H1 (cell line): Measurements from ENCODE around the gene ASB4. TPM values are rescaled to one million over a fixed set of nuclear protein-coding genes. Genes with fewer than 3 reads are reported as not detected.

ENCODE experiments used
- CTCF ChIA-PET: fragments of 300-600 bp; sonication (Branson Sonifier 250); formaldehyde crosslinking; loops from one replicate; lab custom pipeline; 2021; ENCODE audit not compliant: partially characterized antibody; lab: Charles Lee
- POLR2A ChIA-PET: fragments of 300-600 bp; sonication (Branson Sonifier 250); formaldehyde crosslinking; loops from one replicate; lab custom pipeline; 2021; ENCODE audit warnings: inconsistent platforms; ENCODE audit not compliant: partially characterized antibody; lab: Charles Lee
- DNase-seq, 2 experiments: peaks; one replicate each; pipeline versions ENCODE4 v3.0.0 to v3.0.0-alpha.2; 2010 to 2022; ENCODE audit warnings: low spot score in 2 of 2, low read depth in 1 of 2, mixed read lengths in 1 of 2
- FAIRE-seq: peaks from 2 replicates; lab custom pipeline; 2011; peaks lifted over from hg19 to GRCh38; lab: Jason Lieb, UNC
- H2AFZ ChIP-seq: 2 replicates; pipeline ENCODE4 v1.8.1; 2012; ENCODE audit warnings: low read length, inconsistent platforms
- H2AK5ac ChIP-seq: 2 replicates; pipeline ENCODE4 v1.6.1; 2013; ENCODE audit warnings: low read depth, low read length
- H2BK120ac ChIP-seq: replicated peaks from 2 replicates; pipeline ENCODE3; 2013; ENCODE audit warnings: low read depth, low read length, inconsistent platforms
- H2BK12ac ChIP-seq: 2 replicates; pipeline ENCODE4 v1.6.1; 2013; ENCODE audit warnings: low read depth, low read length
- H2BK15ac ChIP-seq: 2 replicates; pipeline ENCODE4 v1.6.1; 2013; ENCODE audit warnings: low read length
- H2BK20ac ChIP-seq: 2 replicates; pipeline ENCODE4 v1.6.1; 2013; ENCODE audit warnings: low read length
- H2BK5ac ChIP-seq: 2 replicates; pipeline ENCODE4 v1.6.1; 2013; ENCODE audit warnings: low read depth, low read length
- H3K14ac ChIP-seq: 2 replicates; pipeline ENCODE4 v1.6.1; 2013; ENCODE audit warnings: inconsistent platforms; ENCODE audit not compliant: insufficient read length
- H3K18ac ChIP-seq: 2 replicates; pipeline ENCODE4 v1.6.1; 2013; ENCODE audit warnings: low read length; ENCODE audit errors: extremely low read depth
- H3K23ac ChIP-seq: 2 replicates; pipeline ENCODE4 v1.6.1; 2013; ENCODE audit warnings: inconsistent platforms; ENCODE audit not compliant: insufficient read length
- H3K23me2 ChIP-seq: 2 replicates; pipeline ENCODE4 v1.6.1; 2013; ENCODE audit warnings: low read depth, low read length
- H3K27ac ChIP-seq: 2 replicates; pipeline ENCODE4 v1.6.1; 2011; ENCODE audit warnings: low read depth, low read length, inconsistent platforms
- H3K27me3 ChIP-seq, 4 experiments: replicated peaks in 1 of 4; 1 replicate in 1 of 4; 2 replicates in 3 of 4; pipeline versions ENCODE4 v1.6.1 to v1.8.1; 2011 to 2013; ENCODE audit warnings: low read length in 3 of 4, mild to moderate bottlenecking in 3 of 4, inconsistent platforms in 2 of 4, mixed read lengths in 2 of 4, moderate library complexity in 1 of 4; ENCODE audit not compliant: control insufficient read depth in 3 of 4, insufficient read depth in 3 of 4; ENCODE audit errors: extremely low read depth in 1 of 4
- H3K36me3 ChIP-seq, 4 experiments: 2 replicates each; pipeline versions ENCODE4 v1.6.1 to v1.8.1; 2011 to 2013; ENCODE audit warnings: mild to moderate bottlenecking in 4 of 4, low read length in 3 of 4, moderate library complexity in 2 of 4, control low read depth in 1 of 4, inconsistent platforms in 1 of 4; ENCODE audit not compliant: insufficient read depth in 4 of 4, control insufficient read depth in 2 of 4
- H3K4ac ChIP-seq: replicated peaks from 2 replicates; pipeline ENCODE3; 2013; ENCODE audit warnings: low read length, low read depth, mixed read lengths, inconsistent platforms; ENCODE audit not compliant: insufficient read length
- H3K4me1 ChIP-seq, 4 experiments: replicated peaks in 1 of 4; 1 replicate in 1 of 4; 2 replicates in 3 of 4; pipeline versions ENCODE4 v1.6.1 to v1.8.1; 2011 to 2013; ENCODE audit warnings: low read length in 3 of 4, inconsistent platforms in 2 of 4, mixed read lengths in 1 of 4; ENCODE audit not compliant: insufficient read depth in 4 of 4, control insufficient read depth in 3 of 4
- H3K4me2 ChIP-seq, 2 experiments: 2 replicates each; pipeline versions ENCODE4 v1.6.1 to v1.8.1; 2011 to 2013; ENCODE audit warnings: low read depth in 2 of 2, low read length in 2 of 2, control low read depth in 1 of 2, inconsistent platforms in 1 of 2, mild to moderate bottlenecking in 1 of 2; ENCODE audit not compliant: insufficient read depth in 1 of 2
- H3K4me3 ChIP-seq, 4 experiments: fragments of 200-600, 300-600 bp in 1 of 4; sonication (generic), shearing (Covaris generic), sonication (Bioruptor Twin) in 1 of 4; 2 replicates each; pipeline versions ENCODE4 v1.5.1 to v1.8.1; 2011 to 2016; ENCODE audit warnings: low read length in 4 of 4, low read depth in 3 of 4, control low read depth in 2 of 4, inconsistent platforms in 2 of 4, mild to moderate bottlenecking in 2 of 4, mixed read lengths in 1 of 4, moderate library complexity in 1 of 4; ENCODE audit not compliant: insufficient read depth in 2 of 4; ENCODE audit errors: extremely low read depth in 1 of 4
- H3K56ac ChIP-seq: replicated peaks from 2 replicates; pipeline ENCODE3; 2013; ENCODE audit warnings: low read depth, mild to moderate bottlenecking, mixed read lengths, low read length, inconsistent platforms; ENCODE audit not compliant: insufficient read length
- H3K79me1 ChIP-seq: 2 replicates; pipeline ENCODE4 v1.6.1; 2013; ENCODE audit warnings: low read depth, low read length, control low read depth
- H3K79me2 ChIP-seq, 2 experiments: 2 replicates each; pipeline versions ENCODE4 v1.6.1 to v1.8.1; 2012 to 2013; ENCODE audit warnings: low read length in 2 of 2, mild to moderate bottlenecking in 2 of 2, inconsistent platforms in 1 of 2; ENCODE audit not compliant: insufficient read depth in 2 of 2, control insufficient read depth in 1 of 2
- H3K9ac ChIP-seq, 4 experiments: replicated peaks in 1 of 4; 1 replicate in 1 of 4; 2 replicates in 3 of 4; pipeline versions ENCODE4 v1.6.1 to v1.8.1; 2011 to 2013; ENCODE audit warnings: low read depth in 3 of 4, low read length in 3 of 4, control low read depth in 2 of 4, mild to moderate bottlenecking in 2 of 4, moderate library complexity in 2 of 4, inconsistent platforms in 1 of 4; ENCODE audit errors: extremely low read depth in 1 of 4
- H3K9me3 ChIP-seq, 2 experiments: 2 replicates each; pipeline versions ENCODE4 v1.6.1 to v1.8.1; 2012 to 2013; ENCODE audit warnings: mild to moderate bottlenecking in 2 of 2, moderate library complexity in 2 of 2, control low read depth in 1 of 2, inconsistent platforms in 1 of 2, low read depth in 1 of 2, low read length in 1 of 2, mixed read lengths in 1 of 2; ENCODE audit not compliant: insufficient read depth in 2 of 2
- H4K20me1 ChIP-seq, 2 experiments: replicated peaks in 1 of 2; 2 replicates each; pipeline versions ENCODE3 to v1.8.1; 2011 to 2013; ENCODE audit warnings: inconsistent platforms in 2 of 2, low read length in 2 of 2, mild to moderate bottlenecking in 1 of 2; ENCODE audit not compliant: insufficient read depth in 2 of 2, control insufficient read depth in 1 of 2
- H4K5ac ChIP-seq: 2 replicates; pipeline ENCODE4 v1.6.1; 2013; ENCODE audit warnings: low read length, low read depth, mixed read lengths, inconsistent platforms; ENCODE audit not compliant: insufficient read length
- H4K8ac ChIP-seq: 2 replicates; pipeline ENCODE4 v1.8.0; 2013; ENCODE audit warnings: mild to moderate bottlenecking, moderate library complexity, low read length, inconsistent platforms; ENCODE audit not compliant: insufficient read depth; ENCODE audit errors: extremely low read depth
- H4K91ac ChIP-seq: replicated peaks from 2 replicates; pipeline ENCODE3; 2013; ENCODE audit warnings: low read length, mixed read lengths, inconsistent platforms; ENCODE audit not compliant: insufficient read length
- ASH2L ChIP-seq: fragments of 200-600, 300-600 bp; sonication (generic); IDR thresholded peaks from one replicate; pipeline ENCODE4 v1.7.1; 2017; ENCODE audit warnings: low read length
- KDM1A ChIP-seq: fragments of 200-600, 300-600 bp; sonication (generic); IDR thresholded peaks from 2 replicates; pipeline ENCODE4 v1.7.1; 2016; ENCODE audit warnings: mild to moderate bottlenecking, low read length, borderline replicate concordance
- NANOG ChIP-seq: IDR thresholded peaks from 2 replicates; pipeline ENCODE4 v1.6.1; 2011; ENCODE audit warnings: low read length, low read depth, mild to moderate bottlenecking, inconsistent platforms; ENCODE audit not compliant: insufficient read depth, poor library complexity, severe bottlenecking
- SRF ChIP-seq: IDR thresholded peaks from 2 replicates; pipeline ENCODE4 v1.6.1; 2011; ENCODE audit warnings: mild to moderate bottlenecking, low read depth, low read length, moderate library complexity
- WGBS, 2 experiments: shearing (Covaris generic) in 1 of 2; methylation state at CpG; one replicate each; pipeline versions ENCODE4 v1.1.6 to v1.1.7; 2013 to 2015; ENCODE audit warnings: low lambda C conversion rate in 2 of 2, mixed read lengths in 2 of 2, inconsistent platforms in 1 of 2, low coverage in 1 of 2, missing lambda C conversion rate in 1 of 2; ENCODE audit not compliant: insufficient replicate concordance in 2 of 2, insufficient coverage in 1 of 2, insufficient read length in 1 of 2; ENCODE audit errors: extremely low coverage in 1 of 2, missing lambda C conversion rate in 1 of 2; 5-methylcytosine and 5-hydroxymethylcytosine counted together
- polyA plus RNA-seq, 7 experiments: library from polyadenylated mRNA; depleted of rRNA in 3 of 7; stranded (reverse) in 5 of 7; unstranded in 2 of 7; fragments of >200 nt in 5 of 7; fragments of 200-250 nt in 2 of 7; gene quantifications; 1 replicate in 5 of 7; 2 replicates in 1 of 7; 4 replicates in 1 of 7; pipeline versions ENCODE4 v1.2.1 to v1.2.3, GENCODE V29; 2011 to 2013; ENCODE audit warnings: missing spikeins in 2 of 7, mixed read lengths in 2 of 7
- total RNA-seq: library from RNA; stranded (reverse); fragmentation: NEBNext Ultra II Directional; extraction: Animal tissue kit (Norgen Biotek cat#: 25700); gene quantifications from 2 replicates; pipeline ENCODE4 v1.2.1, GENCODE V29; 2021

Gene ASB4
- total and polyA plus RNA-seq, 2 of the 8 experiments (the other 6 are each of a cell fraction or from before 2014, with no cell fraction given): not detected

DNA sequence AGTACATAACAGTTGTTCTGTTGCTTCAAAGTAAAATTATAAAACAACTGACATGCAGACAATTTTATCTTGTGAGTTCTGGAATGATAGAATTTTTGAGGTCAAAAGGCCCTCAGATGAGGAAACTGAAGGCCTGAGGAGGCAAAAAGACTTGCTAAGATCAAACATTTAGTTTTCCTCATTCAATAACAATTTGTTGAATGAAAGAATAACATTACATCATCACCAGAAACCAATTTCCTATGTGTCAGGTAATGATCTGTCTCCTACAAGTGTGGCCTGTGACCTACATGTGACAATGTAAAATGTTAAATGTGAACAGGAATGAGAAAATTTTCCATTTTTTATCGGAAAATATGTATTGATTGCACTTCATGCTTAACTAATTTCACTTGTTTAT, 16.6 kb upstream of the ASB4 start:
- Histone ChIP-seq H4K91ac (no peak overlapping the region), H2AK5ac (no peak overlapping the region), H3K23ac (no peak overlapping the region), H2BK120ac (no peak overlapping the region), H3K27me3 (no peaks in the 10 kb centered on the region), H2BK20ac (no peak overlapping the region), H3K4me3 (no peak overlapping the region), H4K5ac (no peak overlapping the region)
- POLR2A ChIA-PET: no interaction called here
- 85% methylated on average over 1 of the region's 1 CpG; no CpG with 5 or more reads in 1 of the 2 experiments for WGBS, 2 experiments
- DNase-seq: no peak
- no peak for TF ChIP-seq SRF
- TF ChIP-seq ASH2L: no peak
- TF ChIP-seq KDM1A: no peak
- no peak for TF ChIP-seq NANOG
- TF ChIP-seq, all 59 proteins: peak for 0
- Histone ChIP-seq H3K56ac (no peak overlapping the region), H3K27ac (no peak overlapping the region), H2BK12ac (no peak overlapping the region), H3K36me3 (no peaks in the 10 kb centered on the region), H3K23me2 (no peaks in the 10 kb centered on the region), H3K79me2 (no peaks in the 10 kb centered on the region), H3K9ac (no peak overlapping the region), H3K4me1 (peaks cover 0 to 5% (median 2%) of the 10 kb centered on the region in 4 experiments; a peak in 3 of 7 replicates), H3K9me3 (no peaks in the 10 kb centered on the region), H2AFZ (no peak overlapping the region), H4K8ac (no peak overlapping the region), H3K14ac (no peak overlapping the region), H3K79me1 (no peaks in the 10 kb centered on the region), H3K4me2 (no peak overlapping the region), H2BK5ac (no peak overlapping the region), H3K18ac (no peak overlapping the region), H3K4ac (no peak overlapping the region), H2BK15ac (no peak overlapping the region), H4K20me1 (no peaks in the 10 kb centered on the region)
- CTCF ChIA-PET: interaction anchor here (1.6 kb wide), 1 partner anchor 74 kb away, joined by 3 read pairs; no protein-coding TSS in a partner anchor
- FAIRE-seq: no peak
